ENCODE results near the gene ANKRD61.
"Not testable (repeated sequence)": the region's sequence is repeated elsewhere in the genome, so short reads cannot be mapped to it uniquely, and the experiment has no call there.

Gene ANKRD61

GRCh38 chr7:6056616-6057015, 25.4 kb downstream of the ANKRD61 start:
- H3K4me3 ChIP-seq: no peak overlapping the region
- H3K9ac ChIP-seq (ENCODE audit: insufficient read length): no peak overlapping the region
- H3K27ac ChIP-seq: no peak overlapping the region
- peaks cover 30% of the 10 kb centered on the region; the same call in 1 of the 2 replicates for H3K36me3 ChIP-seq (ENCODE audit: insufficient read depth, low read length)
- no peak for DNase-seq (ENCODE audit: low read depth, low spot score)
- no peak for TF ChIP-seq FOXP2 (optimal IDR thresholded peaks at IDR 0.05; ENCODE audit: control extremely low read depth, extremely low read length, insufficient read depth)
- no peak for TF ChIP-seq POLR2AphosphoS5 (IDR thresholded peaks at IDR 0.05; ENCODE audit: borderline replicate concordance, low read depth, low read length)
- no peak for TF ChIP-seq EZH2 (IDR thresholded peaks at IDR 0.05)
- no peaks in the 10 kb centered on the region for H3K9me3 ChIP-seq (ENCODE audit: low read depth, low read length)

- DNase-seq (ENCODE audit: low read depth, low spot score): no peak
- Histone ChIP-seq H3K27ac (no peak overlapping the region), H3K9ac (ENCODE audit: insufficient read length) (peak overlapping the region; percentile 89), H3K4me3 (peak overlapping the region; percentile 90), H3K36me3 (ENCODE audit: insufficient read depth, low read length) (peaks cover 24% of the 10 kb centered on the region; the same call in 1 of the 2 replicates), H3K9me3 (ENCODE audit: low read depth, low read length) (no peaks in the 10 kb centered on the region)
- no peak for TF ChIP-seq POLR2AphosphoS5 (IDR thresholded peaks at IDR 0.05; ENCODE audit: borderline replicate concordance, low read depth, low read length)
- TF ChIP-seq FOXP2 (optimal IDR thresholded peaks at IDR 0.05; ENCODE audit: control extremely low read depth, extremely low read length, insufficient read depth): no peak
- TF ChIP-seq EZH2 (IDR thresholded peaks at IDR 0.05): no peak
These were observed 26.3 kb downstream of the ANKRD61 start for GRCh38 chr7:6057316-6058129.

- H3K9ac ChIP-seq (ENCODE audit: insufficient read length); H3K36me3 ChIP-seq (ENCODE audit: insufficient read depth, low read length); H3K27ac ChIP-seq; H3K4me3 ChIP-seq; DNase-seq (ENCODE audit: low read depth, low spot score); H3K9me3 ChIP-seq (ENCODE audit: low read depth, low read length): not testable (repeated sequence)
These were observed 28.8 kb downstream of the ANKRD61 start for GRCh38 chr7:6059941-6060340.

DNA sequence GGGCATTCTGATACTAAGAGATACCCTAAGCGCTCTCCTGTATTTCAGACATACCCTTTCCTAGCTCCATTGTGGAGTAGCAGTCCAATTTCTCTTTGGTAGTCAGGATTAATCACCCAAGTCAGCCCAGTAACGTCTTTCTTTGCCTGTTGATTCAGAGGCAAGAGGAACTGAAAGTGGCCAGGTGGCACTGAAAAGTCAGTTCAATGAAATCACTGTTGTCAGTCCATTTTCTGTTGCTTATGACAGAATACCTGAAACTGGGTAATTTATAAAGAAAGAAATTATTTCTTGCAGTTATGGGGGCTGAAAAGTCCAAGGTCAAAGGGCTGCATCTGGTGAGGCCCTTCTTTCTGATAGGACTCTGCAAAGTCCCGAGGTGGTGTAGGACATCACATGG, 40.2 kb downstream of the ANKRD61 start:
- no peak for TF ChIP-seq FOXP2 (optimal IDR thresholded peaks at IDR 0.05; ENCODE audit: control extremely low read depth, extremely low read length, insufficient read depth)
- TF ChIP-seq EZH2 (IDR thresholded peaks at IDR 0.05): no peak
- TF ChIP-seq POLR2AphosphoS5 (IDR thresholded peaks at IDR 0.05; ENCODE audit: borderline replicate concordance, low read depth, low read length): no peak
- Histone ChIP-seq H3K36me3 (ENCODE audit: insufficient read depth, low read length) (no peaks in the 10 kb centered on the region), H3K4me3 (no peak overlapping the region), H3K9me3 (ENCODE audit: low read depth, low read length) (no peaks in the 10 kb centered on the region), H3K9ac (ENCODE audit: insufficient read length) (no peak overlapping the region), H3K27ac (no peak overlapping the region)
- DNase-seq (ENCODE audit: low read depth, low spot score): no peak

GRCh38 chr7:6074612-6075380, 43.6 kb downstream of the ANKRD61 start:
- TF ChIP-seq FOXP2 (optimal IDR thresholded peaks at IDR 0.05; ENCODE audit: control extremely low read depth, extremely low read length, insufficient read depth): no peak
- no peak for TF ChIP-seq EZH2 (IDR thresholded peaks at IDR 0.05)
- TF ChIP-seq POLR2AphosphoS5 (IDR thresholded peaks at IDR 0.05; ENCODE audit: borderline replicate concordance, low read depth, low read length): no peak
- Histone ChIP-seq H3K9ac (ENCODE audit: insufficient read length) (no peak overlapping the region), H3K9me3 (ENCODE audit: low read depth, low read length) (no peaks in the 10 kb centered on the region), H3K4me3 (no peak overlapping the region), H3K27ac (no peak overlapping the region), H3K36me3 (ENCODE audit: insufficient read depth, low read length) (no peaks in the 10 kb centered on the region)
- DNase-seq (ENCODE audit: low read depth, low spot score): no peak

- no peak overlapping the region for H3K4me3 ChIP-seq
- no peaks in the 10 kb centered on the region for H3K36me3 ChIP-seq (ENCODE audit: insufficient read depth, low read length)
- H3K27ac ChIP-seq: no peak overlapping the region
- no peaks in the 10 kb centered on the region for H3K9me3 ChIP-seq (ENCODE audit: low read depth, low read length)
- no peak for DNase-seq (ENCODE audit: low read depth, low spot score)
- TF ChIP-seq EZH2 (IDR thresholded peaks at IDR 0.05) (no peak), FOXP2 (optimal IDR thresholded peaks at IDR 0.05; ENCODE audit: control extremely low read depth, extremely low read length, insufficient read depth) (no peak)
- no peak overlapping the region for H3K9ac ChIP-seq (ENCODE audit: insufficient read length)
These were observed 47.4 kb downstream of the ANKRD61 start for GRCh38 chr7:6078548-6078947.

DNA sequence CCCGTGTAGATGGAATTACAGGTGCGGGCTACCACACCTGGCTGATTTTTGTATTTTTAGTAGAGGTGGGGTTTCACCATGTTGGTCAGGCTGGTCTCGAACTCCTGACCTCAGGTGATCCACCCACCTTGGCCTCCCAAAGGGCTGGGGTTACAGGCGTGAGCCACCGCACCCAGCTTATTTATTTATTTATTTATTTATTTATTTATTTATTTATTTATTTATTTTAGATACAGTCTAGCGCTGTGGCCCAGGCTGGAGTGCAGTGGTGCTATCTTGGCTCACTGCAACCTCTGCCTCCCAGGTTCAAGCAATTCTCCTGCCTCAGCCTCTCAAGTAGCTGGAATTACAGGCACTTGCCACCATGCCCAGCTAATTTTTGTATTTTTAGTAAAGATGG, 51.9 kb downstream of the ANKRD61 start:
- not testable (repeated sequence) for DNase-seq (ENCODE audit: low read depth, low spot score); H3K9me3 ChIP-seq (ENCODE audit: low read depth, low read length); H3K27ac ChIP-seq; H3K9ac ChIP-seq (ENCODE audit: insufficient read length); H3K36me3 ChIP-seq (ENCODE audit: insufficient read depth, low read length); H3K4me3 ChIP-seq

All from SK-N-MC (cell line).